Calu3 (cell line): ENCODE results near the gene PTPRN2. TPM values are rescaled to one million over a fixed set of nuclear protein-coding genes. Genes with fewer than 3 reads are reported as not detected.

Source experiments
- BruUV-seq: library from RNA; stranded (reverse); fragments of 400-500 nt; replicated peaks from 2 replicates; lab custom pipeline; 2021; lab: Mats Ljungman, UMichigan
- CTCF ChIA-PET: fragments of 300-600 bp; sonication (Branson Sonifier 250); formaldehyde crosslinking; loops from one replicate; lab custom pipeline; 2022; ENCODE audit warnings: antibody characterized with exemption; lab: Charles Lee
- DNase-seq: peaks from one replicate; pipeline ENCODE4 v3.0.0; 2022
- H3K27ac Mint-ChIP-seq: one replicate; pipeline ENCODE4 v1.8.0; 2022; ENCODE audit warnings: mixed read lengths; ENCODE audit not compliant: unreplicated experiment
- H3K27me3 Mint-ChIP-seq: one replicate; pipeline ENCODE4 v1.8.0; 2022; ENCODE audit warnings: mixed read lengths; ENCODE audit not compliant: unreplicated experiment
- H3K36me3 Mint-ChIP-seq: one replicate; pipeline ENCODE4 v1.8.0; 2022; ENCODE audit warnings: mild to moderate bottlenecking, moderate library complexity, mixed read lengths; ENCODE audit not compliant: insufficient read depth, unreplicated experiment
- H3K4me1 Mint-ChIP-seq: one replicate; pipeline ENCODE4 v1.8.0; 2022; ENCODE audit warnings: mild to moderate bottlenecking, low read depth, mixed read lengths; ENCODE audit not compliant: unreplicated experiment
- H3K4me3 Mint-ChIP-seq: one replicate; pipeline ENCODE4 v1.8.0; 2022; ENCODE audit warnings: mild to moderate bottlenecking, low read depth, moderate library complexity, mixed read lengths; ENCODE audit not compliant: unreplicated experiment
- H3K9me3 Mint-ChIP-seq: one replicate; pipeline ENCODE4 v1.8.0; 2022; ENCODE audit warnings: low read depth, mixed read lengths; ENCODE audit not compliant: unreplicated experiment
- intact Hi-C: fragments of 100-400 bp; cut with micrococcal nuclease; formaldehyde crosslinking; loops from one replicate; pipeline ENCODE4 v1.10.0; 2022; ENCODE audit not compliant: unreplicated experiment
- total RNA-seq: library from RNA; stranded (reverse); gene quantifications from 2 replicates; pipeline ENCODE4 v1.2.3, GENCODE V29; 2022
- TF ChIP-seq, protein P1 (sequence below): fragments of 200-600 bp; IDR thresholded peaks from one replicate; pipeline ENCODE4 v1.8.0; 2022; ENCODE audit warnings: antibody characterized with exemption; ENCODE audit not compliant: unreplicated experiment

Gene PTPRN2
- total RNA-seq, 1 experiment from 2014 or later = 2.0 TPM

DNA sequence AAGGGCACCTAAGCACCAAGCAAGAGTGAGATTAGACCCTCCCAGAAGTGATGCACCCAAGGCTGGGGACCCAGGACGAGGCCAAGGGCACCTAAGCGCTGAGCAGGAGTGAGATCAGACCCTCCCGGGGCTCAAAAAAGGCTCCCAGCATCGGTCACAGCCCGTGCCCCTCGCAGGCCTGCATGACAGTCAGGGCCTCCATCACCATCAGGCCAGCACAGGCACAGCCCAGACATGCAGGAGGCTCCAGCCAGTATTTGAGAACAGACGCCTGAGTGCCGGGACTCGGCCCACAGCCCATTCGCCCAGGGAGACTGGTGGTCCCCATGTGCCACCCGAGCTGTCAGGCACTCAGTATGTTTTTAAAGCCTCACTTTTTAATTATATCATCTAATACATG lies 595.9 kb downstream of the PTPRN2 start:
- peaks cover 6% of the 10 kb centered on the region for H3K9me3 Mint-ChIP-seq
- TF ChIP-seq, protein P1, sequence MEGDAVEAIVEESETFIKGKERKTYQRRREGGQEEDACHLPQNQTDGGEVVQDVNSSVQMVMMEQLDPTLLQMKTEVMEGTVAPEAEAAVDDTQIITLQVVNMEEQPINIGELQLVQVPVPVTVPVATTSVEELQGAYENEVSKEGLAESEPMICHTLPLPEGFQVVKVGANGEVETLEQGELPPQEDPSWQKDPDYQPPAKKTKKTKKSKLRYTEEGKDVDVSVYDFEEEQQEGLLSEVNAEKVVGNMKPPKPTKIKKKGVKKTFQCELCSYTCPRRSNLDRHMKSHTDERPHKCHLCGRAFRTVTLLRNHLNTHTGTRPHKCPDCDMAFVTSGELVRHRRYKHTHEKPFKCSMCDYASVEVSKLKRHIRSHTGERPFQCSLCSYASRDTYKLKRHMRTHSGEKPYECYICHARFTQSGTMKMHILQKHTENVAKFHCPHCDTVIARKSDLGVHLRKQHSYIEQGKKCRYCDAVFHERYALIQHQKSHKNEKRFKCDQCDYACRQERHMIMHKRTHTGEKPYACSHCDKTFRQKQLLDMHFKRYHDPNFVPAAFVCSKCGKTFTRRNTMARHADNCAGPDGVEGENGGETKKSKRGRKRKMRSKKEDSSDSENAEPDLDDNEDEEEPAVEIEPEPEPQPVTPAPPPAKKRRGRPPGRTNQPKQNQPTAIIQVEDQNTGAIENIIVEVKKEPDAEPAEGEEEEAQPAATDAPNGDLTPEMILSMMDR = no peak
- CTCF ChIA-PET = no interaction called here

DNA sequence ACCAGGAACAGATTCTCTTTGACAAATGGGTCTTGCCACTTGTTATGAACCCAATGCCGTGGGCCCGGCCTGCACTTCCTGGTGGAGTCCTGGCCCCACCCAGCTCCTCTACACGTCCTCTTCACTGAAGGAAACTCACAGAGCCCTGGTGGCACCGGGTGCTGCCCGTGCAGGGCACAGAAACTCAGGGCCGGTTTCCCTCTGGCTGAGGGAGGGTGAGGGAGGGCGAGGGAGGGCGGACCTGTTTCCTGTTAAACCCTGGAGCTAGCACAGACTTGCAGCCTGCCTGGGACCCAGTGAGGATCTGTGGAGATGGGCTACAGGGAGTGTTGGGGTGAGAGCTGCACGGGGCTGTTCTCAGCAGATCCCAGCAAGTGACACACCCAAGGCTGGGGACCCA lies 596.3 kb downstream of the PTPRN2 start:
- Mint-ChIP-seq H3K4me3 (no peak overlapping the region), H3K27me3 (no peaks in the 10 kb centered on the region), H3K9me3 (peaks cover 6% of the 10 kb centered on the region), H3K27ac (no peak overlapping the region), H3K4me1 (no peaks in the 10 kb centered on the region), H3K36me3 (peaks cover 4% of the 10 kb centered on the region)
- no peak for DNase-seq
- TF ChIP-seq, protein P1 = no peak
- BruUV-seq = no TSS peak
- CTCF ChIA-PET = no interaction called here
- intact Hi-C loops = no loop called here

More for the DNA sequence above, 595.9 kb downstream of the PTPRN2 start:
- Mint-ChIP-seq H3K4me1 (no peaks in the 10 kb centered on the region), H3K27ac (no peak overlapping the region), H3K36me3 (peaks cover 4% of the 10 kb centered on the region), H3K27me3 (no peaks in the 10 kb centered on the region), H3K4me3 (no peak overlapping the region)
- intact Hi-C loops = no loop called here
- no TSS peak for BruUV-seq
- no peak for DNase-seq

DNA sequence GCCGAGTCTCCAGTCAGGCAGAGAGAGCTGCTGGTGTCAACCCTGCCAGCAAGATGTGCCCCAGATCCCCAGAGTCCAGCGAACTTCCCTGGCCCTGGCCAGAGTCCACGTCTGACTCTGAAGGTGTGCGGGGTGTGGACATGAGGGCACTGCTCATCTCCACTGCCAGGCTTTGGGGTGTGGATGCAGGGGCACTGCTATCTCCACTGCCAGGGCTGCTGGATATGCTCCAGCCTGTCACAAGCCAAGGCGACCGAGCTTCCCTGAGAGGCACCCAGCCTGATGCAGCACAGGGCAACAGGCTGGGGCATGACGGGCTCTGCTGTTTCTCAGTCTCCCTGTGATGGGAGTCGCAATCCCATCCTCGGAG lies 596.8 kb downstream of the PTPRN2 start:
- H3K9me3 Mint-ChIP-seq = peaks cover 6% of the 10 kb centered on the region
- H3K4me3 Mint-ChIP-seq = no peak overlapping the region
- CTCF ChIA-PET = no interaction called here
- H3K27ac Mint-ChIP-seq = no peak overlapping the region
- DNase-seq = no peak
- intact Hi-C loops = no loop called here
- H3K4me1 Mint-ChIP-seq = no peaks in the 10 kb centered on the region
- peaks cover 4% of the 10 kb centered on the region for H3K36me3 Mint-ChIP-seq
- TF ChIP-seq, protein P1 = no peak
- H3K27me3 Mint-ChIP-seq = no peaks in the 10 kb centered on the region
- BruUV-seq = no TSS peak

DNA sequence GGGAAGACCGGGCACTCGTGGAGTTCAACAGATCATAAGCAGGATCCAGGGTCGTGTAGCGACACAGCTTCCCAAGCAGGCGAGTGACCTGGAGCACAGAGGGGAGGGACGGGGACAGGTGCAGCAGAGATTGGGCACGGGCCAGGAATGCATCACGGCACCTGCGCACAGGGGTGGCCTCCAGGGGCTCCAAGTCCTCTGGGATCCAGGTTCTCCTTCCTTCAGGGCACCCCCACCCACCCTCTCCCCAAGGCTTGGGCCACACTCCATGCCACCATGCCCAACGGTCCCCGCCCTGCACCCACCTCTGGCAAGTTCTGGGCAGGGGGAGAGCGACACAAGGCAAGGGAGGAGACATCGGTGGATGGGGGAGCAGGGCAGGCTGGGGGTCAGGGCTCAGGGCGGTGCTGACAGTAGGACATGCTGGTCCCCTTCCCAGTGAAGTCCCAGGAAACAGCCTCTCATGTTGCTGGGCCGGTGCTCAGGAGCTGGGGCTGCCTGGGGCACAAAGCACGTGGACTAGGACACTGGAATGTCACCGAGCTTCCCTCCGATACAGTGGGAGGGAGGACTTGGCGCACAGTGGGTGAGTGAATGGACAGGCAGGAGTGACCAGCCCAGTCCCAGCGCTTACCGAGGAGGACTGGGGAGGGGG lies 597.3 kb downstream of the PTPRN2 start:
- no peaks in the 10 kb centered on the region for H3K27me3 Mint-ChIP-seq
- TF ChIP-seq, protein P1 = no peak
- H3K4me1 Mint-ChIP-seq = no peaks in the 10 kb centered on the region
- no peak overlapping the region for H3K27ac Mint-ChIP-seq
- intact Hi-C loops = no loop called here
- peaks cover 4% of the 10 kb centered on the region for H3K36me3 Mint-ChIP-seq
- no TSS peak for BruUV-seq
- CTCF ChIA-PET = no interaction called here
- H3K4me3 Mint-ChIP-seq = no peak overlapping the region
- no peak for DNase-seq
- peaks cover 6% of the 10 kb centered on the region for H3K9me3 Mint-ChIP-seq
